Endothelial cell of umbilical vein (primary cell): ENCODE measurements around the gene DOCK1. TPM values are rescaled to one million over a fixed set of nuclear protein-coding genes. Genes with fewer than 3 reads are reported as not detected.

Source experiments
- BruUV-seq: library from RNA; stranded (reverse); fragments of 400-500 nt; replicated peaks from 2 replicates; lab custom pipeline; 2021; lab: Mats Ljungman, UMichigan
- CTCF ChIA-PET: fragments of 300-600, 350-600 bp; sonication (Branson Sonifier 250); formaldehyde crosslinking; loops from one replicate; lab custom pipeline; 2021; ENCODE audit warnings: antibody characterized with exemption, inconsistent platforms; lab: Charles Lee
- POLR2A ChIA-PET: fragments of 300-600, 350-600 bp; sonication (Branson Sonifier 250); formaldehyde crosslinking; loops from one replicate; lab custom pipeline; 2021; ENCODE audit warnings: antibody characterized with exemption, inconsistent platforms; lab: Charles Lee
- DNase-seq: peaks from one replicate; pipeline ENCODE4 v3.0.0-alpha.2; 2011; ENCODE audit warnings: low read depth, low spot score
- FAIRE-seq: peaks from 2 replicates; lab custom pipeline; 2011; peaks lifted over from hg19 to GRCh38; lab: Jason Lieb, UNC
- H2AFZ ChIP-seq: 2 replicates; pipeline ENCODE4 v1.6.0; 2012; ENCODE audit warnings: low read depth, low read length, control low read depth, inconsistent platforms
- H3K27ac ChIP-seq: 2 replicates; pipeline ENCODE4 v1.5.1; 2011; ENCODE audit warnings: low read depth, mild to moderate bottlenecking, control low read depth, low read length, moderate library complexity; ENCODE audit not compliant: insufficient read depth
- H3K27me3 ChIP-seq, 2 experiments: 2 replicates each; pipeline versions ENCODE4 v1.6.0 to v1.6.1; 2011; ENCODE audit warnings: low read length in 2 of 2, mixed read lengths in 1 of 2; ENCODE audit not compliant: control insufficient read depth in 2 of 2, insufficient read depth in 2 of 2
- H3K36me3 ChIP-seq, 2 experiments: 2 replicates in 1 of 2; 3 replicates in 1 of 2; pipeline ENCODE4 v1.5.1; 2011; ENCODE audit warnings: low read length in 2 of 2, mild to moderate bottlenecking in 1 of 2, moderate library complexity in 1 of 2; ENCODE audit not compliant: control insufficient read depth in 2 of 2, insufficient read depth in 2 of 2; ENCODE audit errors: extremely low read depth in 1 of 2
- H3K4me1 ChIP-seq: 3 replicates; pipeline ENCODE4 v1.5.1; 2011; ENCODE audit warnings: mild to moderate bottlenecking, low read length; ENCODE audit not compliant: control insufficient read depth, insufficient read depth; ENCODE audit errors: extremely low read depth
- H3K4me2 ChIP-seq: 2 replicates; pipeline ENCODE4 v1.6.1; 2011; ENCODE audit warnings: low read length, control low read depth, mixed read lengths; ENCODE audit not compliant: insufficient read depth
- H3K4me3 ChIP-seq, 3 experiments: fragments of 200-600 bp in 1 of 3; sonication (generic), shearing (Covaris generic) in 1 of 3; replicated peaks in 1 of 3; 2 replicates each; pipeline ENCODE4 v1.5.1; 2011 to 2016; ENCODE audit warnings: control low read depth in 3 of 3, low read length in 3 of 3, mild to moderate bottlenecking in 2 of 3, inconsistent platforms in 1 of 3, low read depth in 1 of 3, moderate library complexity in 1 of 3; ENCODE audit not compliant: insufficient read depth in 1 of 3
- H3K79me2 ChIP-seq: 2 replicates; pipeline ENCODE4 v1.6.0; 2012; ENCODE audit warnings: low read length, inconsistent platforms; ENCODE audit not compliant: control insufficient read depth, insufficient read depth
- H3K9ac ChIP-seq: replicated peaks from 2 replicates; pipeline ENCODE3; 2011; ENCODE audit warnings: low read length, control low read depth; ENCODE audit not compliant: insufficient read depth; ENCODE audit errors: extremely low read depth
- H3K9me1 ChIP-seq: replicated peaks from 3 replicates; pipeline ENCODE4 v1.6.0; 2011; ENCODE audit warnings: mild to moderate bottlenecking, low read length; ENCODE audit not compliant: control insufficient read depth, insufficient read depth; ENCODE audit errors: extremely low read depth
- H3K9me3 ChIP-seq: replicated peaks from 2 replicates; pipeline ENCODE4 v1.5.1; 2012; ENCODE audit warnings: low read length, inconsistent platforms; ENCODE audit not compliant: control insufficient read depth, insufficient read depth
- H4K20me1 ChIP-seq: replicated peaks from 2 replicates; pipeline ENCODE3; 2011; ENCODE audit warnings: mild to moderate bottlenecking, low read length; ENCODE audit not compliant: control insufficient read depth, insufficient read depth; ENCODE audit errors: extremely low read depth
- EZH2 ChIP-seq: IDR thresholded peaks from 2 replicates; pipeline ENCODE4 v1.6.1; 2012; ENCODE audit warnings: borderline replicate concordance, low read depth, mild to moderate bottlenecking, moderate library complexity, low read length, inconsistent platforms; ENCODE audit not compliant: severe bottlenecking
- FOS ChIP-seq: IDR thresholded peaks from 2 replicates; pipeline ENCODE4 v1.6.1; 2011; ENCODE audit warnings: mild to moderate bottlenecking, low read length, moderate library complexity, borderline replicate concordance; ENCODE audit not compliant: insufficient read depth
- GATA2 ChIP-seq: IDR thresholded peaks from 2 replicates; pipeline ENCODE4 v1.7.0; 2011; ENCODE audit warnings: low read depth, mild to moderate bottlenecking, moderate library complexity, mixed read lengths, low read length; ENCODE audit not compliant: insufficient read length, insufficient read depth
- JUN ChIP-seq: IDR thresholded peaks from 2 replicates; pipeline ENCODE4 v1.6.1; 2011; ENCODE audit warnings: borderline replicate concordance, low read depth; ENCODE audit not compliant: insufficient read length, insufficient read depth
- MYC ChIP-seq: IDR thresholded peaks from one replicate; pipeline ENCODE4 v1.6.1; 2011; ENCODE audit warnings: mild to moderate bottlenecking, low read depth, low read length
- POLR2A ChIP-seq: IDR thresholded peaks from 2 replicates; pipeline ENCODE4 v1.6.1; 2012; ENCODE audit warnings: low read depth, mild to moderate bottlenecking, control low read depth, low read length
- POLR2AphosphoS5 ChIP-seq: IDR thresholded peaks from 2 replicates; pipeline ENCODE4 v1.6.1; 2012; ENCODE audit warnings: low read depth, mild to moderate bottlenecking, control low read depth, low read length, moderate library complexity; ENCODE audit not compliant: insufficient read depth
- dilution Hi-C: fragments of 300-500 bp; cut with MboI; formaldehyde crosslinking; loops from one replicate; pipeline ENCODE4 v1.15.0; 2019; ENCODE audit warnings: low sequenced_read_pairs; ENCODE audit not compliant: extremely low pct_ligation_motif_present
- intact Hi-C: fragments of 100-400 bp; cut with micrococcal nuclease; formaldehyde crosslinking; loops from one replicate; pipeline ENCODE4 v1.10.0; 2022
- polyA plus RNA-seq, 4 experiments: library from polyadenylated mRNA; depleted of rRNA in 3 of 4; stranded (reverse) in 3 of 4; unstranded in 1 of 4; fragments of >200 nt; gene quantifications; 2 replicates each; pipeline versions ENCODE4 v1.2.1 to v1.2.3, GENCODE V29; 2011 to 2012; ENCODE audit warnings: missing spikeins in 1 of 4
- total RNA-seq: library from RNA; stranded (reverse); gene quantifications from 2 replicates; pipeline ENCODE4 v1.2.3, GENCODE V29; 2021
- TF ChIP-seq, protein P1 (sequence below), 2 donors: IDR thresholded peaks; 1 replicate in 1 of 2; 2 replicates in 1 of 2; pipeline ENCODE4 v1.5.1; 2011; ENCODE audit warnings: low read length in 2 of 2, mild to moderate bottlenecking in 2 of 2, moderate library complexity in 2 of 2, control low read depth in 1 of 2, inconsistent platforms in 1 of 2, low read depth in 1 of 2; ENCODE audit not compliant: insufficient read depth in 1 of 2; ENCODE audit errors: extremely low read depth in 1 of 2
- TF ChIP-seq, protein P2 (sequence below): IDR thresholded peaks from 2 replicates; pipeline ENCODE4 v1.6.1; 2011; ENCODE audit not compliant: insufficient read depth, insufficient read length

The DOCK1 gene
- total and polyA plus RNA-seq, 2 donors (not counting 3 experiments of a cell fraction or from before 2014, with no cell fraction given): 22.5 to 83.1 TPM

DNA sequence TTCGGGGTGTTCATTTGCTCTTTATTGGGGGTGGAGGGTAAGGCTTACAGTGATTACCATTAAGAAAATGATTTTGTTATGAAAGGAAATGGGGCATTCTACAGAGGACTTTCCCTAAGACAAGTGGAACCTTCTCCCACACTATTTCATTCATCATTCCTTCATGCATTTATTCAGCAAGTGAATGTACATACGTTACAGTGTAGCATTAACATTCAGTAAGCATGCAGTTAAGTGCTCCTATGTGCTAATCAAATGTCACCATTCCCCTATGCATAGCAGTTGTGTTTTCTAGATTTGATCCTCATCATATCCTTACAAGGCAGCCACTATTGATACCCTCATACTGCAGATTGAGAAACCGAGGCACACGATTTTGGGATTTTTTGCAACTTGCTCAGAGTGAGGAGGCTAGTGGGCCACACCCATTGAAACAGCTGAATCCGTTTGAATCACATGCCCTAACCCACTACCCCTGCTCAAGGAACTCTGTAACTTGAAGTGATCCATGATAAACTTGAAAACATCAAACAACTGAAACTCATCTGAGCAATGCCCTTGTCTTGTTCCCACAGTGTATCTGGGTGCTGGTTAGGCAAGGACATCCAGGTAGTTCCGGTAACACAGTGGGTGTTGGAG is 274.5 kb downstream of the DOCK1 start:
- CTCF ChIA-PET: no interaction called here
- dilution Hi-C loops: no loop called here

More for the DNA sequence above, 274.5 kb downstream of the DOCK1 start:
- DNase-seq (no peak), FAIRE-seq (no peak)
- Histone ChIP-seq H4K20me1 (no peaks in the 10 kb centered on the region), H3K4me1 (no peaks in the 10 kb centered on the region), H3K36me3 (peaks cover 0 to 3% of the 10 kb centered on the region in 2 experiments), H3K9me3 (no peaks in the 10 kb centered on the region), H3K4me2 (no peak overlapping the region), H2AFZ (no peak overlapping the region), H3K27me3 (no peaks in the 10 kb centered on the region), H3K4me3 (no peak overlapping the region), H3K9ac (no peak overlapping the region), H3K27ac (no peak overlapping the region), H3K9me1 (no peaks in the 10 kb centered on the region), H3K79me2 (no peaks in the 10 kb centered on the region)
- POLR2A ChIA-PET: no interaction called here
- intact Hi-C loops: no loop called here
- BruUV-seq: no TSS peak
- TF ChIP-seq POLR2A (no peak), MYC (no peak), JUN (no peak), GATA2 (no peak), POLR2AphosphoS5 (no peak), EZH2 (no peak), FOS (no peak)
- TF ChIP-seq, protein P1, sequence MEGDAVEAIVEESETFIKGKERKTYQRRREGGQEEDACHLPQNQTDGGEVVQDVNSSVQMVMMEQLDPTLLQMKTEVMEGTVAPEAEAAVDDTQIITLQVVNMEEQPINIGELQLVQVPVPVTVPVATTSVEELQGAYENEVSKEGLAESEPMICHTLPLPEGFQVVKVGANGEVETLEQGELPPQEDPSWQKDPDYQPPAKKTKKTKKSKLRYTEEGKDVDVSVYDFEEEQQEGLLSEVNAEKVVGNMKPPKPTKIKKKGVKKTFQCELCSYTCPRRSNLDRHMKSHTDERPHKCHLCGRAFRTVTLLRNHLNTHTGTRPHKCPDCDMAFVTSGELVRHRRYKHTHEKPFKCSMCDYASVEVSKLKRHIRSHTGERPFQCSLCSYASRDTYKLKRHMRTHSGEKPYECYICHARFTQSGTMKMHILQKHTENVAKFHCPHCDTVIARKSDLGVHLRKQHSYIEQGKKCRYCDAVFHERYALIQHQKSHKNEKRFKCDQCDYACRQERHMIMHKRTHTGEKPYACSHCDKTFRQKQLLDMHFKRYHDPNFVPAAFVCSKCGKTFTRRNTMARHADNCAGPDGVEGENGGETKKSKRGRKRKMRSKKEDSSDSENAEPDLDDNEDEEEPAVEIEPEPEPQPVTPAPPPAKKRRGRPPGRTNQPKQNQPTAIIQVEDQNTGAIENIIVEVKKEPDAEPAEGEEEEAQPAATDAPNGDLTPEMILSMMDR (IDR thresholded peaks at IDR 0.05; ENCODE audit: extremely low read depth in 1 of 2, insufficient read depth in 1 of 2, low read depth in 1 of 2, low read length in 2 of 2): no peak
- TF ChIP-seq, protein P2, sequence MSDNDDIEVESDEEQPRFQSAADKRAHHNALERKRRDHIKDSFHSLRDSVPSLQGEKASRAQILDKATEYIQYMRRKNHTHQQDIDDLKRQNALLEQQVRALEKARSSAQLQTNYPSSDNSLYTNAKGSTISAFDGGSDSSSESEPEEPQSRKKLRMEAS: no peak
